GM19240 (cell line): Measurements from ENCODE around the gene C1QTNF9B.

ENCODE experiments used
- DNase-seq: peaks from one replicate; pipeline ENCODE4 v3.0.0; 2011; ENCODE audit warnings: low spot score; ENCODE audit not compliant: insufficient read length

Gene C1QTNF9B

DNA sequence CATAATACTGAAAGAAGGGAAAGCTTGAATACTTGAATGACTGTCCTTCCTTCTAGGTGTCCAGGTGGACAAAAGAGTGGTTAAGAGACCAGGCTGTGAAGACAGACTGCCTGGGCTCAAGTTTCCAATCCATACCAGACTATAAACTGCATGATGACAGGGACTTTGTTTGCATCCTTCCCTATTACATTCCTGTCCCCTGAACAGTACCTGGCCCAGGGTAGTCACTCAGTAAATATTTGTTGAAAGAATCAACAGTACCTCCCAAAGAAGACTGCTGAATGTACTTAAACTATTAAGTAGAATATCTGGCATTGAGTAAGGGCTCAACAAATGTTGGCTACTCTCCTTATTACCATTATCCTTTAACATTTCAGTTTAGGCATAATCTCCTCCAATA lies 37.8 kb downstream of the C1QTNF9B start:
- DNase-seq = no peak

DNA sequence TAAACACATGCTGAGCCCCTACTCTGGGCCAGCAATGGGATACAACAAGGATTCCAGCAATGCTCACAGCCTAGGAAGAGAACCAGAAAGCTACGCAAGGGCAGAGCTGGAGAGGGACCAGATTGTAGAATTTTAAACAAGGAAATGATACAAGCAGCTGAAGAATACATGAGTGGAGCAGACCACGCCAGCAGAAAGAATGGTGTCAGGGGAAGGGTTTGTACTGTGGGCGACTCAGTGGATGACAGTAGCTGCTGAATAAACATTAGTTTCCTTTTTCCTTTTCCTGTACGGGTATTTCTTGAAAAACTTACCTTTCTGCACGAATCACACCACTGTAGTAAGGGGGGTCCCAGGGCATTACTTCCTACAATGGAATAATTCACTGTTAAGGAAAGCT lies 38.8 kb downstream of the C1QTNF9B start:
- no peak for DNase-seq

DNA sequence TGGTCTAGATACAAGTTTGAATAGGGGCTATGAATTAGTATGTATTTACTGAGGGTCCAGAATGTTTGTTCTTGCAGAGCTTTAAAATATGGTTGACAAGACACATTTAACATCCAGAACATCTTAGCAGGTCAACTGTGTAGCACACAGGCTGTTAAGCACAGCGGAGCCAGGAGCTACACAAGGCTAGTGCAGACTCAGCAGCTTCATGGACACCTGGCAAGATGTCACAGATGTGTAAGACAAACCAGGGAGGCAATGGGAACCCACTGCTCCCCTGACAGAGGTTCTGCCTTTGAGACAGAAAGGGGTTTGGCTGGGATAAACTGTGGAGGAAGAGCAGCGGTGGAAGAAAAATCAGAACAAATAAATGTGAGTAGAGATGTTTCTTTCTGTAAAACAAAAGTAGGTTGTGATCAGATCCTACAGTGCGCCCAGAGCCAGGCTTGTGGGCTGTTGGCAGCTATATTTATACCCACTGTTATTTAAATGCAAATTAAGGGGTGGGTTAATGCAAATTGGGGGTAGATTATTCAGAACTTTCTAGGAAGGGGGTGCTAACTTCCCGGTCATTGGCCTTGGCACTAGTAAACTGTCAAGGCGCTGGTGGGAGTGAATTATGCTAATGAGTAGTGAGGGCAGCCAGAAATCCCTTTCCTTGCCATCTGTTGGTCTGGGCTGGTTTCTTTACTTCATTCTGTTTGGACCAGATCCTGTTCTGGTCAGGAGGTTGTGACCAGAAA lies 41.1 kb downstream of the C1QTNF9B start:
- DNase-seq = no peak

DNA sequence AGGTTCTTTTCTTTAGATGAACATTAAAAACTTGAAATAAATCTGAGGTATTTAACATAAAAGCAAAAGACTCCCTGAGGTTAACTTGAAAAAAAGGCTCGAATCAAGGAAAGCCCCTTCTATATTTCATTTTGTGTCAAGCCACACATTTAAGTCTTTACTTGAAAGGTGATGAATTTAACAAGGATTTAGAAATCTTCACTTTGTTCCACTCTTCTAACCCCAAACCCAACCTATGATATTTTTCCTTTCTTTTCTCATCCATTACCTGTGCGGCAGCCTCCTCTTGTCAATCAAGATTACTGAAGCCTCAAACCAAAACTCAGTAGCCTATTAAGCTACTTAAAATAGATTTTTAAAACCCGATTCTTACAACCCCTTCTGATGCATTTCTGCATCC lies 41.9 kb downstream of the C1QTNF9B start:
- DNase-seq = no peak

DNA sequence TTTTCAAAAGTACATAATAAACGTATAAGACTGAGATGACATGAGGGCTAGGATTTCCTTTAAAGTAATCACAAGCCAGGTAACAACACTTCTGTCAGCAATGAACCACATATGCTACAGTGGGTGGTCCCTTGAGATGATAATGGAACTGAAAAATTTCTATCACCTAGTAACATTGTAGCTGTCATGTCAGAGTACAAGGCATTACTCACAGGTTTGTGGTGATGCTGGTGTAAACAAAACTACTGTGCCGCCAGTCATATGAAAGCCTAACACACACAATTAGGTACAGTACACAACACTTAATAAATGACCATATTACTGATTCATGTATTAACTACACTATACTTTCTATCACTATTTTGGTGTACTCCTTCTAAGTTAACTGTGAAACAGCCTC lies 45.0 kb downstream of the C1QTNF9B start:
- no peak for DNase-seq

DNA sequence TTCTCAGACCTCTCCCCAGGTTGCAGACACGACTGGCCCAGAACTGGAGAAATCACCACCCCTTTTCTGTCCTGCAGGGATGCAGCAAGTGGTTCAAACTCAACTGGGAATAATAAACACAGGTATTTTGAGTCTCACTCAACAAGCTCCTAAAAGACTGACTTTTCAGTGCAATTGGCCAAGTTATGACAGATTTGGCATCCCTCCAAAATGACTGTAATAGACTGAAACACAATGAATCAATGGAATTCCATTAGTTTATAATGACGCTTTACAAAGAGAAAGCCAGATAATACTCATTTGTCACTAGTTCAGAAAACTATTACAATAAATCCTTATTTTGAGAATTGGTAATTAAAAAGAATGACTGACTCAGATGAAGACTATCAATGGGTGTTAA lies 46.2 kb downstream of the C1QTNF9B start:
- DNase-seq = no peak

DNA sequence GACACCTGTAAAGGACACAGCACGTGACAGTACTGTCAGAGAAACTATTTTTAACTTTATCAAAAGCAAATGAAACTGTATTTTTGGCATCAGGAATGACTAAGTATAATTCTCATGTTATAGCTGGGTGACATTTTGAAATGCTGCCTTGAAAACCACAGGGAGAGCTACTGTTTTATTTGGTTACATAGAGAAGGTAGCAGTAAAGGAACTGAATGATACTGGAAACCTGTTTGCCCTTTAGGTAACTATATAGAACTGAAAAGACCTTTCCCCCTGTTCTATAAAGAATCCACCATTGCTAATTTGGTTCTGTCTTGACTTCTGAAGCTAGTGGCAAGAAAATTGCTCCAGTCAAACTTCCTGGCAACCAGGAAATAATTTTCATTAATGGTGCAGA lies 47.2 kb downstream of the C1QTNF9B start:
- no peak for DNase-seq

DNA sequence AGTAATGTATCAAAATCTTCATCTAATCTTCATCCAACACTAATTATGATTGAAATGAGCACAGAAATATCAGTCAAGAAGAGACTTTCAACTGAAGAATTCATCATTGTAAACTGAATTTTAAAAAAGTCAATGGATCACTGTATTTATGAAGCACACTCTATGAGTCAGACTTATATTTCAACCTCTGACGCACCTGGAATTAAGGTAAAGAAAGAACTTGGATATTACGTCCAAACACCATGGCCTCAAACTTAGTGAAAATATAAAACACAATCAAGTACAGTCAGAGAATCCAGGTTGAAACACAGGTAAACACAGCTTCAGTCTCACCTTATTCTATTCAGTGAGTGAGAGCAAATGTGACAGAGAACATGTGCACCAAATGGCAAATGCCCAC lies 47.6 kb downstream of the C1QTNF9B start:
- no peak for DNase-seq

DNA sequence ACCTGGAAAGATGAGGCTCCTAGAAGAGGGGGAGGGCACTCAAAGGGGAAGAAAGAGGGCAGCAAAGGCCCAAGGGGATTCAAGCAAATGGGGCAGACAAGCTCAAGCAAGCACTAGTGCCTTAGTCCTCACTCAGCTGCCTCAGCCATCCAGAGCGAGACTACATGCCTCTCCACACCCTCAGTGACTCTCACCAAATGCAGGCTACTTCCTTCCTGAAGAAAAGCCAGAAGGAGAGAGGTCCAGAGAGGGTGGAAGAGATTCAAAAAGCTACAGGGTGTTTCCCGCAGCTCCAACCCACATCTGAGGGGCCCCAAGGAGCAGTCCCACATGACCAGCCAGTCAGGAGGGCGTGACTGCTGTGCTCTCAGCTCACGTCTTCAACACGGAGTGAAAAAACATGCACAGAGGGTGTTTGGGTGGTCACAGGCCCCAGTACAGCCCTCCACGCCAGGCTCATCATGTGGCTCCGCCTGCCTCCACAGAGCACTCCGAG lies 48.6 kb downstream of the C1QTNF9B start:
- no peak for DNase-seq

DNA sequence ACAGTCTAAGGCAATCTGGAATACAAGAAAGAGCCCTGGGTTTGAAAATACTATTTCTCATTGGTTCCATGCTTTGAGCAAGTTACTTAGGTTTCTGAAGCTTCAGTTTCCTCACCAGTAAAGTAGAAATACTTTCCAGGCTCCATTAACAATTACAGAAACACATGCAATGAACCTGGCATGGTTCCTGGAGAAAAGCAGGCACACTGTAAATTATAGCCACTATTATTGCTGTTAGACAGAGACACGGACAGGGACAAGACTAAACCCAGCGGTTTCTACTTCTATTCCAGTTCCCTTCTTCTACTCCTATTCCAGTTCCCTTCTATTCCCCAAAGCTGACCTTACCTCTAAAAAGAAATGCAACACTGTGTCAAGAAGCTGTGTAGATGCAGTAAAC lies 49.3 kb downstream of the C1QTNF9B start:
- DNase-seq = no peak

DNA sequence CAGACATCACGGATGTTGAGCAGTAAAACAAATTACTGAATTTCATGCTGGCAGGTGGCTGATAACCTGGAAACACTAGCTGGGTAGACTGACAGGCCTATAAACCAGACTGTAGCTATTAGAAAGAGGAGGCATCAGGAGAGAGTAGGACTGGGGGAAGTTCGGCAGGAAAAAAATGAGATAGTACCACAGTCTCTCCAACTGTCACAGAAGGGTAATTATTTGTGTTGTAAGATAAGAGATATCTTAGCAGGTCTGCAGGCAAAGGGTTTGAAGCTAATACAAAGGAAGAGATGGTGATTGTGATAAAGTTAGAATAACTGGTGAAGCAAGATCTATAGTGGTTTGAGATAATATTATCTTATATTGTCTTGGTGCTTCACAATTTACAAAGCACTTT lies 49.8 kb downstream of the C1QTNF9B start:
- no peak for DNase-seq

DNA sequence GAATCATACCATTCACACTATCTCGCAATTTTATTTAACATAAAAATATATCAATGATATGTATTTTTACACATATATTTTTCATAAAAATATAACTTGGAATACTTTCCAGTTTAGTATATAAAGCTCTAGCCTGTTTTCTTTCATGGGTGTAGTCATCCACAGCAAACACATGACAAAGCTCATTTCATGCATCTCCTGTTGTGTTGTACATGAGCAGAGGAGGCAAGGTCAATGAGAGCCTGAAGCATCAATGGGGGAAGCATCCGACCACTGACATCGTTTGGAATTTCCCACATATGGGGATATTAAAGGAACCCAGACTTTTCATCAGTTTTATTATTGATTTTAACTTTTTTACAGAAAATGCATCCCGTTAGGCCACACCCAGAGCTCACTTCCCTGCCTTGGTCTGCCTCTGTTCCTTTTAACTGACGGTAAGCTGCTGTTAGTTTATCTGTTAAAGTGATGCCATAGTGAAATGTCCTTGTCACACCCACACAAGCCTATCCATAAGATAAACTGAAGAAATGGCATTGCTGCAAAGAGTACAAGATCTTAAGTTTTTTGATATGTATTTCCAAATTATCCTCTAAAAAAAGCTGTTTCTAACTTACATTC lies 52.1 kb downstream of the C1QTNF9B start:
- DNase-seq = no peak

DNA sequence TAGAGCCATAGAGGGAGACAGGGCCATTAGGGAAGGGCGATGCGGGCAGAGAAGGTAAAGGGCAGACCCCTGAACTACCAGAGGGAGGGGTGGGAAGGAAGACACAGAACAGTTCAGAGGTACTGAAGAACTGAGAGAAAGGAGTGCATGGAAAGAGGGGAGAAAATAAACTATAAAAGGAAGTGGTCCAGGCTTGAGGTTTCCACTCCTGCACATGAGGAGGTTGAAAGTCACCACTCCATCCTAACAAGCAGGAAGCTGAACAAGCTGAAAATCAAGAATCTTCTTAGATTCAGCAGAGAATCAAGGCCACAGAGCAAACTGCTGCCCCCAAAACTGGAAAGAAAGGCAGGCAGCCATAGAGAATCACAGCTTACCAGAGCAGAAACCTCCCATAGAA lies 53.2 kb downstream of the C1QTNF9B start:
- DNase-seq = no peak

DNA sequence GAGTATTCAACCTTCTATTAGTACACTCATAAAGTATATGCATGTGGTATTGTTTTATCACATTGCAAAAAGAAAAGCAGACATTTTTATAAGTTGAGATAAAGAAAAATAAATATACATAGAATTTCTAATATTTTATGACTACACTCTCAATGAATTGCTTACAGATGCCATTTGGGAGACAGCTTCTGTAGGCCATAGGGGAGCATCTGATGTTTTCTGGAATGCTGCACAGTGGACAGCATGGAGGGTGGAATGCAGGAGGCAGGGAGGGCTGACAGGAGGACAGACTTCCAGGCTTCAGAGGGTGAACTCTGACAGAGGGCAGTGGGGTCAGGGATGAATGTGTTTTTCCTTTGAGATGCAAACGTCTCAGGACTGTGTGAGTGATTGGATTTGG lies 53.9 kb downstream of the C1QTNF9B start:
- no peak for DNase-seq

DNA sequence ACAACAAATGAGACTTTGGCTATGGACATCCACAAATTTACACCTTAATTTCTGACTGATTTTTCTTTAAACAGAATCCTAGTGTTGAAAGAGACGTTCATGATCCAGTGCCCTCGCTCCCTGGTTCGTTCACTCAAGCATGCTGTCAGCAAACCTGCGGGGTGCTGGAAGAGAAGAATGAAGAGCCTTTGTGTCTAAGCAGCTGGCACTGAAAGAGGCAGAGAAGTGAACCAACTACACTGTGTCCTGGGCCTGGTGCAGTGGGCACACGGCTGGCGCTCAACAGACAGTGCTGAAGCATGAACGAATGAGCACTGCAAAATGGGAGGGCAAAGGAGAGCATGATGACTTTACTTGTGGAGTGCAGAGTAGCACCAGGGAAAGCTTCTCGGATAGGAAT lies 54.9 kb downstream of the C1QTNF9B start:
- no peak for DNase-seq
